HG03354 (cell line): Measurements from ENCODE around the gene ARMC2.
"Not testable (repeated sequence)": the region's sequence is repeated elsewhere in the genome, so short reads cannot be mapped to it uniquely, and the experiment has no call there.

ENCODE experiments used
- ATAC-seq: cut with Tn5 transposase; IDR thresholded peaks from one replicate; pipeline ENCODE4 v1.9.1; 2021; ENCODE audit warnings: mild to moderate bottlenecking; ENCODE audit not compliant: unreplicated experiment, poor library complexity, severe bottlenecking

The ARMC2 gene

GRCh38 chr6:108897371-108897770 is 49.1 kb downstream of the ARMC2 start:
- ATAC-seq: no peak

GRCh38 chr6:108902382-108902792 is 54.2 kb downstream of the ARMC2 start:
- no peak for ATAC-seq

GRCh38 chr6:108903796-108904195 is 55.6 kb downstream of the ARMC2 start:
- no peak for ATAC-seq

GRCh38 chr6:108904741-108905140 is 56.5 kb downstream of the ARMC2 start:
- ATAC-seq: peak; percentile 100

- ATAC-seq: no peak
Measured at GRCh38 chr6:108914235-108915022, 66.2 kb downstream of the ARMC2 start.

- no peak for ATAC-seq
Measured at GRCh38 chr6:108915258-108915657, 67.0 kb downstream of the ARMC2 start.

GRCh38 chr6:108916026-108916686 is 67.9 kb downstream of the ARMC2 start:
- no peak for ATAC-seq

GRCh38 chr6:108920751-108921150 is 72.5 kb downstream of the ARMC2 start:
- no peak for ATAC-seq

GRCh38 chr6:108921547-108922361 is 73.5 kb downstream of the ARMC2 start:
- ATAC-seq: no peak

GRCh38 chr6:108922499-108922898 is 74.3 kb downstream of the ARMC2 start:
- ATAC-seq: no peak

GRCh38 chr6:108927927-108928326 is 79.7 kb downstream of the ARMC2 start:
- no peak for ATAC-seq

- ATAC-seq: no peak
Measured at GRCh38 chr6:108928650-108929049, 80.4 kb downstream of the ARMC2 start.

GRCh38 chr6:108931090-108931489 is 82.9 kb downstream of the ARMC2 start:
- not testable (repeated sequence) for ATAC-seq

GRCh38 chr6:108937170-108937569 is 88.9 kb downstream of the ARMC2 start:
- ATAC-seq: no peak

- no peak for ATAC-seq
Measured at GRCh38 chr6:108940741-108941140, 92.5 kb downstream of the ARMC2 start.

- no peak for ATAC-seq
Measured at GRCh38 chr6:108941281-108941680, 93.1 kb downstream of the ARMC2 start.

GRCh38 chr6:108941859-108942258 is 93.6 kb downstream of the ARMC2 start:
- no peak for ATAC-seq

- no peak for ATAC-seq
Measured at GRCh38 chr6:108942556-108943492, 94.6 kb downstream of the ARMC2 start.

- no peak for ATAC-seq
Measured at GRCh38 chr6:108944071-108944470, 95.8 kb downstream of the ARMC2 start.
